ENCODE results near the gene HOXC5. TPM values are rescaled to one million over a fixed set of nuclear protein-coding genes. Genes with fewer than 3 reads are reported as not detected.

HOXC5 gene
- total and polyA plus RNA-seq, 4 donors, result not detected

DNA sequence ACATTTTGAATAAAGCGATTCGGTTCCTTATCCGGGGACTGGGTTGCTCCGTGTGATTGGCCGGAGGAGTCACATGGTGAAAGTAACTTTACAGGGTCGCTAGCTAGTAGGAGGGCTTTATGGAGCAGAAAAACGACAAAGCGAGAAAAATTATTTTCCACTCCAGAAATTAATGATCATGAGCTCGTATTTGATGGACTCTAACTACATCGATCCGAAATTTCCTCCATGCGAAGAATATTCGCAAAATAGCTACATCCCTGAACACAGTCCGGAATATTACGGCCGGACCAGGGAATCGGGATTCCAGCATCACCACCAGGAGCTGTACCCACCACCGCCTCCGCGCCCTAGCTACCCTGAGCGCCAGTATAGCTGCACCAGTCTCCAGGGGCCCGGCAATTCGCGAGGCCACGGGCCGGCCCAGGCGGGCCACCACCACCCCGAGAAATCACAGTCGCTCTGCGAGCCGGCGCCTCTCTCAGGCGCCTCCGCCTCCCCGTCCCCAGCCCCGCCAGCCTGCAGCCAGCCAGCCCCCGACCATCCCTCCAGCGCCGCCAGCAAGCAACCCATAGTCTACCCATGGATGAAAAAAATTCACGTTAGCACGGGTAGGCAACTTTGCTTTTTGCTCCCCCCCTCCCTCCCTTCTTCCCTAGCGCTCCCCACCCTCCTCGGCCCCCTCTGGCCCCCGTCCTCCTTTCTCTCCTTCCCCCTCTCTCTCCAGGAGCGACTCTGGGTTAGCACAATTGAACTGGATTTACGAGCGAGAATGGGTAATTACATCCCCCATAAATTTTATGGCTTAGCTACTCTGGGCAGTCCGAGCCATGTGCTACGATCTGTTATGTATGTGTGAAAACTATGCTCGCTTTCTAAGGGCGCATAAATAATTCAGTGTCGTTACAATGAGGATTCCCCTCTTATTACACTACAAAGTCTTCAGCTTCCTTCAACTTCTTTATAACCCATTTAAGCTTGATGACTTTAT, 21.2 kb downstream of the HOXC5 start, which contains the start of gene HOXC4:
HOXC4 (plus strand) TSS at position 85 of the 991 bp plus-strand sequence; CDS start at position 173, 88 bp downstream.
- no peak for DNase-seq (ENCODE audit: low spot score)
- Histone ChIP-seq H3K27me3 (ENCODE audit: control insufficient read depth in 4 of 4, insufficient read depth in 4 of 4, low read length in 3 of 4) (peaks cover 0 to 28% (median 14%) of the 10 kb centered on the region in 4 donors), H3K4me1 (ENCODE audit: control insufficient read depth in 4 of 4, insufficient read depth in 4 of 4, low read length in 3 of 4) (no peaks in the 10 kb centered on the region), H3K9ac (ENCODE audit: low read depth in 1 of 2, low read length in 2 of 2) (no peak within 1 kb of the TSS), H3K9me3 (ENCODE audit: control insufficient read depth in 4 of 4, low read length in 3 of 4) (no peaks in the 10 kb centered on the region), H3K27ac (ENCODE audit: low read depth in 1 of 2, low read length in 2 of 2) (no peak within 1 kb of the TSS), H3K4me3 (ENCODE audit: low read depth in 1 of 3, low read length in 3 of 3) (peak within 1 kb of the TSS in 1 of 3 donors; percentile 43), H3K36me3 (ENCODE audit: control insufficient read depth in 4 of 4, insufficient read depth in 3 of 4, low read depth in 1 of 4, low read length in 3 of 4) (no peaks in the 10 kb centered on the region)
- TF ChIP-seq SP1 (IDR thresholded peaks at IDR 0.05) (no peak), HNF4G (IDR thresholded peaks at IDR 0.05) (no peak), HNF4A (conservative IDR thresholded peaks at IDR 0.05) (no peak), GABPA (IDR thresholded peaks at IDR 0.05 in 1 of 2, conservative IDR thresholded peaks at IDR 0.05 in 1 of 2) (no peak), TAF1 (conservative IDR thresholded peaks at IDR 0.05) (no peak), RXRA (IDR thresholded peaks at IDR 0.05) (no peak), YY1 (IDR thresholded peaks at IDR 0.05) (no peak), EGR1 (IDR thresholded peaks at IDR 0.05; ENCODE audit: low read depth in 2 of 2) (no peak), RAD21 (IDR thresholded peaks at IDR 0.05) (no peak), FOXA1 (IDR thresholded peaks at IDR 0.05) (no peak)
- TF ChIP-seq, protein P1, sequence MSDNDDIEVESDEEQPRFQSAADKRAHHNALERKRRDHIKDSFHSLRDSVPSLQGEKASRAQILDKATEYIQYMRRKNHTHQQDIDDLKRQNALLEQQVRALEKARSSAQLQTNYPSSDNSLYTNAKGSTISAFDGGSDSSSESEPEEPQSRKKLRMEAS (IDR thresholded peaks at IDR 0.05), result no peak
- TF ChIP-seq, protein P2, sequence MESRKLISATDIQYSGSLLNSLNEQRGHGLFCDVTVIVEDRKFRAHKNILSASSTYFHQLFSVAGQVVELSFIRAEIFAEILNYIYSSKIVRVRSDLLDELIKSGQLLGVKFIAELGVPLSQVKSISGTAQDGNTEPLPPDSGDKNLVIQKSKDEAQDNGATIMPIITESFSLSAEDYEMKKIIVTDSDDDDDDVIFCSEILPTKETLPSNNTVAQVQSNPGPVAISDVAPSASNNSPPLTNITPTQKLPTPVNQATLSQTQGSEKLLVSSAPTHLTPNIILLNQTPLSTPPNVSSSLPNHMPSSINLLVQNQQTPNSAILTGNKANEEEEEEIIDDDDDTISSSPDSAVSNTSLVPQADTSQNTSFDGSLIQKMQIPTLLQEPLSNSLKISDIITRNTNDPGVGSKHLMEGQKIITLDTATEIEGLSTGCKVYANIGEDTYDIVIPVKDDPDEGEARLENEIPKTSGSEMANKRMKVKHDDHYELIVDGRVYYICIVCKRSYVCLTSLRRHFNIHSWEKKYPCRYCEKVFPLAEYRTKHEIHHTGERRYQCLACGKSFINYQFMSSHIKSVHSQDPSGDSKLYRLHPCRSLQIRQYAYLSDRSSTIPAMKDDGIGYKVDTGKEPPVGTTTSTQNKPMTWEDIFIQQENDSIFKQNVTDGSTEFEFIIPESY (IDR thresholded peaks at IDR 0.05), result no peak
- TF ChIP-seq, protein P3, sequence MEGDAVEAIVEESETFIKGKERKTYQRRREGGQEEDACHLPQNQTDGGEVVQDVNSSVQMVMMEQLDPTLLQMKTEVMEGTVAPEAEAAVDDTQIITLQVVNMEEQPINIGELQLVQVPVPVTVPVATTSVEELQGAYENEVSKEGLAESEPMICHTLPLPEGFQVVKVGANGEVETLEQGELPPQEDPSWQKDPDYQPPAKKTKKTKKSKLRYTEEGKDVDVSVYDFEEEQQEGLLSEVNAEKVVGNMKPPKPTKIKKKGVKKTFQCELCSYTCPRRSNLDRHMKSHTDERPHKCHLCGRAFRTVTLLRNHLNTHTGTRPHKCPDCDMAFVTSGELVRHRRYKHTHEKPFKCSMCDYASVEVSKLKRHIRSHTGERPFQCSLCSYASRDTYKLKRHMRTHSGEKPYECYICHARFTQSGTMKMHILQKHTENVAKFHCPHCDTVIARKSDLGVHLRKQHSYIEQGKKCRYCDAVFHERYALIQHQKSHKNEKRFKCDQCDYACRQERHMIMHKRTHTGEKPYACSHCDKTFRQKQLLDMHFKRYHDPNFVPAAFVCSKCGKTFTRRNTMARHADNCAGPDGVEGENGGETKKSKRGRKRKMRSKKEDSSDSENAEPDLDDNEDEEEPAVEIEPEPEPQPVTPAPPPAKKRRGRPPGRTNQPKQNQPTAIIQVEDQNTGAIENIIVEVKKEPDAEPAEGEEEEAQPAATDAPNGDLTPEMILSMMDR (IDR thresholded peaks at IDR 0.05; ENCODE audit: low read depth, low read length, missing input control), result no peak
- TF ChIP-seq, protein P4, sequence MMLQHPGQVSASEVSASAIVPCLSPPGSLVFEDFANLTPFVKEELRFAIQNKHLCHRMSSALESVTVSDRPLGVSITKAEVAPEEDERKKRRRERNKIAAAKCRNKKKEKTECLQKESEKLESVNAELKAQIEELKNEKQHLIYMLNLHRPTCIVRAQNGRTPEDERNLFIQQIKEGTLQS (IDR thresholded peaks at IDR 0.05), result no peak
- WGBS, result 5% methylated on average over 52 of the region's 52 CpGs

DNA sequence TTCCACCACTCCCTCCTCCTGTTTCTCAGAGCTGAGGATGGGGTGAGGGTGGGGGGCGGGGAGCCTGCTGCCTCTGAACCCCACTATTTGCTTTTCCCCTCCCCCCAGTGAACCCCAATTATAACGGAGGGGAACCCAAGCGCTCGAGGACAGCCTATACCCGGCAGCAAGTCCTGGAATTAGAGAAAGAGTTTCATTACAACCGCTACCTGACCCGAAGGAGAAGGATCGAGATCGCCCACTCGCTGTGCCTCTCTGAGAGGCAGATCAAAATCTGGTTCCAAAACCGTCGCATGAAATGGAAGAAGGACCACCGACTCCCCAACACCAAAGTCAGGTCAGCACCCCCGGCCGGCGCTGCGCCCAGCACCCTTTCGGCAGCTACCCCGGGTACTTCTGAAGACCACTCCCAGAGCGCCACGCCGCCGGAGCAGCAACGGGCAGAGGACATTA, 21.9 kb downstream of the HOXC5 start:
- no peak overlapping the region for H3K4me3 ChIP-seq (ENCODE audit: low read depth in 1 of 3, low read length in 3 of 3)
- H3K27ac ChIP-seq (ENCODE audit: low read depth in 1 of 2, low read length in 2 of 2), result no peak overlapping the region
- no peaks in the 10 kb centered on the region for H3K4me1 ChIP-seq (ENCODE audit: control insufficient read depth in 4 of 4, insufficient read depth in 4 of 4, low read length in 3 of 4)
- TF ChIP-seq GABPA (IDR thresholded peaks at IDR 0.05 in 1 of 2, conservative IDR thresholded peaks at IDR 0.05 in 1 of 2) (no peak), FOXA1 (IDR thresholded peaks at IDR 0.05) (no peak), SP1 (IDR thresholded peaks at IDR 0.05) (no peak), RAD21 (IDR thresholded peaks at IDR 0.05) (no peak), HNF4G (IDR thresholded peaks at IDR 0.05) (no peak), TAF1 (conservative IDR thresholded peaks at IDR 0.05) (no peak), EGR1 (IDR thresholded peaks at IDR 0.05; ENCODE audit: low read depth in 2 of 2) (no peak), HNF4A (conservative IDR thresholded peaks at IDR 0.05) (no peak), FOXA2 (IDR thresholded peaks at IDR 0.05) (no peak), JUND (IDR thresholded peaks at IDR 0.05) (no peak), YY1 (IDR thresholded peaks at IDR 0.05) (no peak)
- TF ChIP-seq, protein P4 (IDR thresholded peaks at IDR 0.05), result no peak
- TF ChIP-seq, protein P3 (IDR thresholded peaks at IDR 0.05; ENCODE audit: low read depth, low read length, missing input control), result no peak
- TF ChIP-seq, protein P1 (IDR thresholded peaks at IDR 0.05), result no peak
- TF ChIP-seq, protein P5, sequence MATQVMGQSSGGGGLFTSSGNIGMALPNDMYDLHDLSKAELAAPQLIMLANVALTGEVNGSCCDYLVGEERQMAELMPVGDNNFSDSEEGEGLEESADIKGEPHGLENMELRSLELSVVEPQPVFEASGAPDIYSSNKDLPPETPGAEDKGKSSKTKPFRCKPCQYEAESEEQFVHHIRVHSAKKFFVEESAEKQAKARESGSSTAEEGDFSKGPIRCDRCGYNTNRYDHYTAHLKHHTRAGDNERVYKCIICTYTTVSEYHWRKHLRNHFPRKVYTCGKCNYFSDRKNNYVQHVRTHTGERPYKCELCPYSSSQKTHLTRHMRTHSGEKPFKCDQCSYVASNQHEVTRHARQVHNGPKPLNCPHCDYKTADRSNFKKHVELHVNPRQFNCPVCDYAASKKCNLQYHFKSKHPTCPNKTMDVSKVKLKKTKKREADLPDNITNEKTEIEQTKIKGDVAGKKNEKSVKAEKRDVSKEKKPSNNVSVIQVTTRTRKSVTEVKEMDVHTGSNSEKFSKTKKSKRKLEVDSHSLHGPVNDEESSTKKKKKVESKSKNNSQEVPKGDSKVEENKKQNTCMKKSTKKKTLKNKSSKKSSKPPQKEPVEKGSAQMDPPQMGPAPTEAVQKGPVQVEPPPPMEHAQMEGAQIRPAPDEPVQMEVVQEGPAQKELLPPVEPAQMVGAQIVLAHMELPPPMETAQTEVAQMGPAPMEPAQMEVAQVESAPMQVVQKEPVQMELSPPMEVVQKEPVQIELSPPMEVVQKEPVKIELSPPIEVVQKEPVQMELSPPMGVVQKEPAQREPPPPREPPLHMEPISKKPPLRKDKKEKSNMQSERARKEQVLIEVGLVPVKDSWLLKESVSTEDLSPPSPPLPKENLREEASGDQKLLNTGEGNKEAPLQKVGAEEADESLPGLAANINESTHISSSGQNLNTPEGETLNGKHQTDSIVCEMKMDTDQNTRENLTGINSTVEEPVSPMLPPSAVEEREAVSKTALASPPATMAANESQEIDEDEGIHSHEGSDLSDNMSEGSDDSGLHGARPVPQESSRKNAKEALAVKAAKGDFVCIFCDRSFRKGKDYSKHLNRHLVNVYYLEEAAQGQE (IDR thresholded peaks at IDR 0.05), result no peak

More for the DNA sequence above, 21.9 kb downstream of the HOXC5 start:
- DNase-seq (ENCODE audit: low spot score), result no peak
- Histone ChIP-seq H3K9ac (ENCODE audit: low read depth in 1 of 2, low read length in 2 of 2) (no peak overlapping the region), H3K27me3 (ENCODE audit: control insufficient read depth in 4 of 4, insufficient read depth in 4 of 4, low read length in 3 of 4) (peaks cover 0 to 24% (median 13%) of the 10 kb centered on the region in 4 donors), H3K36me3 (ENCODE audit: control insufficient read depth in 4 of 4, insufficient read depth in 3 of 4, low read depth in 1 of 4, low read length in 3 of 4) (no peaks in the 10 kb centered on the region), H3K9me3 (ENCODE audit: control insufficient read depth in 4 of 4, low read length in 3 of 4) (no peaks in the 10 kb centered on the region)
- WGBS, result 17% methylated on average over 24 of the region's 24 CpGs

Measured in liver (tissue), 9 donors.